HCT116 (cell line): ENCODE measurements around the gene ERP29. TPM values are rescaled to one million over a fixed set of nuclear protein-coding genes. Genes with fewer than 3 reads are reported as not detected.

Experiments
- ATAC-seq: fragments of 200-7000 bp; cut with Tn5 transposase; 2 replicates; pipeline ENCODE4 v1.9.1; 2020; ENCODE audit warnings: mild to moderate bottlenecking, moderate library complexity
- BruUV-seq: library from RNA; stranded (reverse); fragments of 400-500 nt; replicated peaks from 2 replicates; lab custom pipeline; 2021; lab: Mats Ljungman, UMichigan
- CTCF ChIA-PET: fragments of 300-600 bp; sonication (Branson Sonifier 250); formaldehyde crosslinking; loops from one replicate; lab custom pipeline; 2021; ENCODE audit warnings: antibody characterized with exemption; lab: Charles Lee
- POLR2A ChIA-PET: fragments of 300-600, 350-600 bp; sonication (Branson Sonifier 250); formaldehyde crosslinking; loops from one replicate; lab custom pipeline; 2021; ENCODE audit warnings: antibody characterized with exemption; lab: Charles Lee
- RAD21 ChIA-PET, 2 experiments: fragments of 300-600 bp; sonication (Branson Sonifier 250); formaldehyde crosslinking; loops; one replicate each; lab custom pipeline; 2023; ENCODE audit warnings: low total read pairs in 2 of 2; ENCODE audit not compliant: uncharacterized antibody in 2 of 2, unreplicated experiment in 2 of 2, low non-redundant PET in 1 of 2; lab: Charles Lee
- DNase-seq: peaks from one replicate; pipeline ENCODE4 v3.0.0-alpha.2; 2010; ENCODE audit warnings: low read depth, low spot score
- H2AFZ ChIP-seq: fragments of 200-600 bp; shearing (Covaris generic), sonication (generic); 2 replicates; pipeline ENCODE4 v1.6.1; 2017; ENCODE audit warnings: low read depth, mixed run types, mixed read lengths, antibody characterized with exemption, low read length; ENCODE audit not compliant: poor library complexity, severe bottlenecking
- H3K27ac ChIP-seq: 2 replicates; pipeline ENCODE4 v1.5.1; 2012; ENCODE audit warnings: low read depth, low read length
- H3K27me3 ChIP-seq: fragments of 200-600 bp; sonication (generic); 2 replicates; pipeline ENCODE4 v1.6.1; 2016; ENCODE audit warnings: mixed run types, low read length, mixed read lengths; ENCODE audit not compliant: insufficient read depth
- H3K36me3 ChIP-seq, 2 experiments: fragments of 200-500 bp in 1 of 2; fragments of 200-600 bp in 1 of 2; sonication (Bioruptor generic) in 1 of 2; sonication (generic) in 1 of 2; 2 replicates each; pipeline versions ENCODE4 v1.5.1 to v1.6.1; 2014 to 2016; ENCODE audit warnings: low read length in 2 of 2, inconsistent platforms in 1 of 2, mixed read lengths in 1 of 2, mixed run types in 1 of 2; ENCODE audit not compliant: insufficient read depth in 2 of 2, control insufficient read depth in 1 of 2
- H3K4me1 ChIP-seq, 2 experiments: fragments of 200-600 bp in 1 of 2; sonication (generic) in 1 of 2; 2 replicates each; pipeline versions ENCODE4 v1.5.1 to v1.6.1; 2012 to 2017; ENCODE audit warnings: low read length in 2 of 2, inconsistent platforms in 1 of 2, mild to moderate bottlenecking in 1 of 2, mixed read lengths in 1 of 2, mixed run types in 1 of 2, moderate library complexity in 1 of 2; ENCODE audit not compliant: insufficient read depth in 2 of 2, control insufficient read depth in 1 of 2
- H3K4me2 ChIP-seq: fragments of 200-600 bp; sonication (generic); 2 replicates; pipeline ENCODE4 v1.6.1; 2017; ENCODE audit warnings: mixed run types, low read length, mixed read lengths
- H3K4me3 ChIP-seq, 2 experiments: fragments of 200-600 bp in 1 of 2; sonication (generic) in 1 of 2; replicated peaks in 1 of 2; 2 replicates each; pipeline ENCODE4 v1.5.1; 2011 to 2016; ENCODE audit warnings: low read length in 2 of 2, control low read depth in 1 of 2, low read depth in 1 of 2, mild to moderate bottlenecking in 1 of 2, mixed read lengths in 1 of 2, mixed run types in 1 of 2
- H3K79me2 ChIP-seq: fragments of 200-600 bp; sonication (generic); 2 replicates; pipeline ENCODE4 v1.6.1; 2017; ENCODE audit warnings: mild to moderate bottlenecking, mixed run types, low read length, moderate library complexity, mixed read lengths; ENCODE audit not compliant: insufficient read depth
- H3K9ac ChIP-seq: fragments of 200-600 bp; sonication (generic); 2 replicates; pipeline ENCODE4 v1.6.1; 2016; ENCODE audit warnings: low read length, mixed read lengths
- H3K9me2 ChIP-seq: fragments of 200-600 bp; sonication (generic), shearing (Covaris generic); 2 replicates; pipeline ENCODE4 v1.6.1; 2017; ENCODE audit warnings: mixed run types, mild to moderate bottlenecking, moderate library complexity; ENCODE audit not compliant: insufficient read depth
- H3K9me3 ChIP-seq, 2 experiments: fragments of 200-500 bp in 1 of 2; fragments of 200-600 bp in 1 of 2; sonication (Bioruptor generic) in 1 of 2; sonication (generic) in 1 of 2; 2 replicates each; pipeline ENCODE4 v1.6.1; 2014 to 2017; ENCODE audit warnings: low read length in 2 of 2, mixed read lengths in 2 of 2, inconsistent platforms in 1 of 2, low read depth in 1 of 2, mild to moderate bottlenecking in 1 of 2, mixed run types in 1 of 2, moderate library complexity in 1 of 2; ENCODE audit not compliant: control insufficient read depth in 1 of 2, insufficient read depth in 1 of 2
- H4K20me1 ChIP-seq: fragments of 200-600 bp; sonication (generic), shearing (Covaris generic); 2 replicates; pipeline ENCODE4 v1.6.1; 2017; ENCODE audit warnings: mixed run types, mild to moderate bottlenecking, moderate library complexity; ENCODE audit not compliant: insufficient read depth
- ATF3 ChIP-seq: IDR thresholded peaks from 2 replicates; pipeline ENCODE4 v1.6.1; 2012
- CBX3 ChIP-seq: IDR thresholded peaks from 2 replicates; pipeline ENCODE4 v1.6.1; 2012; ENCODE audit warnings: low read depth
- EZH2 ChIP-seq: fragments of 200-600 bp; sonication (generic); IDR thresholded peaks from 2 replicates; pipeline ENCODE4 v1.6.1; 2017; ENCODE audit warnings: antibody characterized with exemption, mixed run types
- EZH2phosphoT487 ChIP-seq: fragments of 200-600 bp; IDR thresholded peaks from 2 replicates; pipeline ENCODE4 v1.6.1; 2018; ENCODE audit warnings: antibody characterized with exemption, borderline replicate concordance
- FOSL1 ChIP-seq: IDR thresholded peaks from 2 replicates; pipeline ENCODE4 v1.6.1; 2012; ENCODE audit warnings: low read depth
- RAD21 ChIP-seq: IDR thresholded peaks from 2 replicates; pipeline ENCODE4 v1.6.1; 2012; ENCODE audit warnings: low read depth, mild to moderate bottlenecking
- REST ChIP-seq: IDR thresholded peaks from 2 replicates; pipeline ENCODE4 v1.6.1; 2012; ENCODE audit warnings: low read depth
- SIN3A ChIP-seq: IDR thresholded peaks from 2 replicates; pipeline ENCODE4 v1.6.1; 2012; ENCODE audit warnings: low read depth
- SRF ChIP-seq: IDR thresholded peaks from 2 replicates; pipeline ENCODE4 v1.6.1; 2012; ENCODE audit warnings: low read depth
- TCF7L2 ChIP-seq: IDR thresholded peaks from 2 replicates; pipeline ENCODE4 v1.7.0; 2011; ENCODE audit warnings: borderline replicate concordance, inconsistent platforms; ENCODE audit not compliant: insufficient read depth, insufficient read length; ENCODE audit errors: extremely low read depth
- ZBTB33 ChIP-seq: IDR thresholded peaks from 2 replicates; pipeline ENCODE4 v1.6.1; 2011; ENCODE audit warnings: mild to moderate bottlenecking, low read length, moderate library complexity; ENCODE audit not compliant: insufficient replicate concordance; ENCODE audit errors: extremely low read depth
- ZNF274 ChIP-seq: fragments of 200-500 bp; sonication (Bioruptor generic); IDR thresholded peaks from 2 replicates; pipeline ENCODE4 v1.6.1; 2014; ENCODE audit warnings: mild to moderate bottlenecking, low read depth, low read length, inconsistent platforms
- intact Hi-C: fragments of 100-400 bp; cut with micrococcal nuclease; formaldehyde crosslinking; loops from 2 replicates; pipeline ENCODE4 v1.10.0; 2022
- total RNA-seq: library from RNA; stranded (reverse); gene quantifications from one replicate; pipeline ENCODE4 v1.2.1, GENCODE V29; 2021; ENCODE audit not compliant: unreplicated experiment

The ERP29 gene
- total RNA-seq, 1 experiment from 2014 or later: 130 TPM

GRCh38 chr12:112001576-112001975 lies 11.7 kb upstream of the ERP29 start:
- H3K9me2 ChIP-seq: no peaks in the 10 kb centered on the region
- no peak for TF ChIP-seq EZH2phosphoT487
- no peak for TF ChIP-seq RAD21
- no peak for TF ChIP-seq TCF7L2
- no peak for TF ChIP-seq ZNF274
- no peak for TF ChIP-seq ATF3
- TF ChIP-seq FOSL1: no peak
- no peak for TF ChIP-seq ZBTB33
- no peak for TF ChIP-seq SRF
- no peak for TF ChIP-seq SIN3A
- TF ChIP-seq REST: no peak
- TF ChIP-seq CBX3: no peak
- no peak for TF ChIP-seq EZH2
- TF ChIP-seq, all 23 proteins: peak for 0
- Histone ChIP-seq H3K4me2 (no peak overlapping the region), H3K79me2 (no peaks in the 10 kb centered on the region), H3K27ac (no peak overlapping the region), H3K9ac (no peak overlapping the region), H2AFZ (no peak overlapping the region), H3K36me3 (no peaks in the 10 kb centered on the region), H3K27me3 (no peaks in the 10 kb centered on the region), H4K20me1 (no peaks in the 10 kb centered on the region), H3K4me1 (peaks cover 11 to 17% of the 10 kb centered on the region in 2 experiments), H3K9me3 (no peaks in the 10 kb centered on the region), H3K4me3 (no peak overlapping the region)
- no TSS peak for BruUV-seq
- intact Hi-C loops: no loop called here
- ChIA-PET CTCF (interaction anchor here (0.8 kb wide), 1 partner anchor 11 kb away, joined by 3 read pairs; the partner anchor contains the start of genes ERP29 and TMEM116), POLR2A (no interaction called here), RAD21 (interaction anchor here in 1 of 2 experiments (0.6 kb wide), 1 partner anchor 57 kb away, joined by 3 read pairs; no protein-coding TSS in a partner anchor)
- no peak for ATAC-seq
- DNase-seq: no peak
